ENCODE measurements around the gene SRSF5. TPM values are rescaled to one million over a fixed set of nuclear protein-coding genes. Genes with fewer than 3 reads are reported as not detected.

SRSF5 gene
- total and polyA plus RNA-seq, 2 donors (not counting 1 experiment from before 2014, with no cell fraction given) = 701 to 768 TPM

- H3K36me3 ChIP-seq (replicated peaks in 1 of 2; ENCODE audit: control extremely low read depth in 1 of 2, control insufficient read depth in 1 of 2, extremely low read depth in 1 of 2, insufficient read depth in 2 of 2, low read length in 1 of 2) = peaks cover 4 to 10% of the 10 kb centered on the region in 2 experiments
- H3K4me1 ChIP-seq (ENCODE audit: control insufficient read depth in 2 of 2, insufficient read depth in 2 of 2, low read length in 2 of 2) = peaks cover 15 to 19% of the 10 kb centered on the region in 2 donors
- no peaks in the 10 kb centered on the region for H3K27me3 ChIP-seq (replicated peaks in 1 of 4; ENCODE audit: control extremely low read depth in 1 of 4, control insufficient read depth in 3 of 4, insufficient read depth in 4 of 4, low read length in 3 of 4)
- ATAC-seq (ENCODE audit: low read depth) (no peak), DNase-seq (no peak)
- Mint-ChIP-seq H3K4me1 (peaks cover 29% of the 10 kb centered on the region), H3K27ac (no peak overlapping the region), H3K9me3 (ENCODE audit: insufficient read depth) (no peaks in the 10 kb centered on the region), H3K27me3 (no peaks in the 10 kb centered on the region), H3K4me3 (no peak overlapping the region)
- H3K9me3 ChIP-seq (ENCODE audit: control extremely low read depth in 1 of 3, control insufficient read depth in 2 of 3, insufficient read depth in 1 of 3, low read length in 2 of 3) = no peaks in the 10 kb centered on the region
- H3K9ac ChIP-seq (ENCODE audit: low read length) = no peak overlapping the region
- intact Hi-C loops (cut with micrococcal nuclease) = loop anchor here (10.0 kb wide), 1 partner anchor 1041 kb away; the partner anchor contains the start of gene MAP3K9
- ChIA-PET POLR2A (no interaction called here), CTCF (interaction anchor here (0.7 kb wide), 1 partner anchor 156 kb away, joined by 3 read pairs; no protein-coding TSS in a partner anchor)
- WGBS (ENCODE audit: insufficient coverage) = no CpG with 5 or more reads among the region's 6 CpGs
- no peak overlapping the region for H3K27ac ChIP-seq (ENCODE audit: low read length in 2 of 2)
- TF ChIP-seq CTCF (IDR thresholded peaks at IDR 0.05) = no peak
- TF ChIP-seq EZH2 (IDR thresholded peaks at IDR 0.05; ENCODE audit: borderline replicate concordance, insufficient read depth, low read depth, low read length, poor library complexity, severe bottlenecking) = no peak
- H3K4me2 ChIP-seq (replicated peaks; ENCODE audit: low read depth, low read length, poor library complexity, severe bottlenecking) = no peak overlapping the region
- peaks cover 13% of the 10 kb centered on the region for H4K20me1 ChIP-seq (ENCODE audit: control insufficient read depth, insufficient read depth, low read length, poor library complexity, severe bottlenecking)
- no peak overlapping the region for H3K4me3 ChIP-seq (ENCODE audit: control extremely low read depth in 1 of 5, extremely low read depth in 1 of 5, insufficient read depth in 1 of 5, low read depth in 2 of 5, low read length in 4 of 5)
- peak overlapping the region; percentile 12 for H2AFZ ChIP-seq (ENCODE audit: insufficient read depth, low read depth, low read length, poor library complexity, severe bottlenecking)
- peaks cover 23% of the 10 kb centered on the region for H3K79me2 ChIP-seq (ENCODE audit: control insufficient read depth, insufficient read depth, low read length)
These were observed 3.0 kb upstream of the SRSF5 start for GRCh38 chr14:69763761-69764510.
